Measurements from ENCODE around the gene RPS6KA5. TPM values are rescaled to one million over a fixed set of nuclear protein-coding genes. Genes with fewer than 3 reads are reported as not detected.

Gene RPS6KA5
- total RNA-seq, 1 experiment from 2014 or later, result 3.8 TPM

- no peak overlapping the region for H3T11ph ChIP-seq (ENCODE audit: low read length)
- H3K79me2 ChIP-seq (ENCODE audit: insufficient read depth, low read length), result no peaks in the 10 kb centered on the region
- no peak overlapping the region for H2BK120ac ChIP-seq (ENCODE audit: low read depth, low read length, poor library complexity, severe bottlenecking)
- Mint-ChIP-seq H3K27ac (no peak overlapping the region), H3K27me3 (ENCODE audit: low read depth) (no peaks in the 10 kb centered on the region), H3K9me3 (no peaks in the 10 kb centered on the region), H3K4me3 (no peak overlapping the region), H3K4me1 (peaks cover 0 to 2% of the 10 kb centered on the region in 2 experiments; a peak in 1 of 4 replicates), H3K36me3 (ENCODE audit: insufficient read depth in 1 of 3, low read depth in 3 of 3) (no peaks in the 10 kb centered on the region)
- no peak overlapping the region for H3K18ac ChIP-seq (ENCODE audit: insufficient read length, low read depth, low read length)
- H2AK5ac ChIP-seq (ENCODE audit: insufficient read length, low read length), result no peak overlapping the region
- no peak overlapping the region for H2BK5ac ChIP-seq (ENCODE audit: insufficient read length, low read length)
- H3K4me1 ChIP-seq (ENCODE audit: insufficient read depth, low read length), result no peaks in the 10 kb centered on the region
- no peak overlapping the region for H2BK15ac ChIP-seq (ENCODE audit: low read depth, low read length)
- H3K23ac ChIP-seq (ENCODE audit: insufficient read length, low read depth, low read length), result no peak overlapping the region
- no peak for DNase-seq
- no peak overlapping the region for H3K4me2 ChIP-seq (ENCODE audit: insufficient read depth, insufficient read length, low read length)
- H2AFZ ChIP-seq (ENCODE audit: low read length), result no peak overlapping the region
- no peaks in the 10 kb centered on the region for H3K27me3 ChIP-seq (ENCODE audit: insufficient read depth, low read length)
- TF ChIP-seq CTCF (conservative IDR thresholded peaks at IDR 0.05), result no peak
- no peak overlapping the region for H4K91ac ChIP-seq (ENCODE audit: insufficient read length, low read depth, low read length)
- H3K27ac ChIP-seq (ENCODE audit: insufficient read length, low read depth, low read length), result no peak overlapping the region
- no peaks in the 10 kb centered on the region for H3K79me1 ChIP-seq (ENCODE audit: insufficient read depth, low read depth, low read length, poor library complexity, severe bottlenecking)
- no peaks in the 10 kb centered on the region for H4K20me1 ChIP-seq (ENCODE audit: control insufficient read depth, insufficient read depth, insufficient read length)
- no peak overlapping the region for H4K8ac ChIP-seq (replicated peaks; ENCODE audit: insufficient read length, low read depth, low read length)
- H3K14ac ChIP-seq (ENCODE audit: insufficient read depth, low read length), result no peak overlapping the region
- H2BK20ac ChIP-seq (ENCODE audit: low read depth, low read length, poor library complexity, severe bottlenecking), result no peak overlapping the region
- H3K9ac ChIP-seq (ENCODE audit: extremely low read depth, insufficient read length, low read length), result no peak overlapping the region
- no peak overlapping the region for H2BK12ac ChIP-seq (ENCODE audit: insufficient read length, low read depth, low read length)
- H4K5ac ChIP-seq (ENCODE audit: insufficient read length, low read depth, low read length), result no peak overlapping the region
- H3K56ac ChIP-seq (ENCODE audit: insufficient read length, low read depth, low read length), result no peak overlapping the region
- H3K23me2 ChIP-seq (ENCODE audit: insufficient read length, low read depth, low read length, poor library complexity, severe bottlenecking), result peaks cover 4% of the 10 kb centered on the region
- H3K4ac ChIP-seq (ENCODE audit: low read depth, low read length), result no peak overlapping the region
- H3K9me3 ChIP-seq (ENCODE audit: control insufficient read depth, low read depth, low read length), result no peaks in the 10 kb centered on the region
Observed at GRCh38 chr14:91055016-91055415, 5.4 kb downstream of the RPS6KA5 start.
